GM18526 (cell line): ENCODE measurements around the gene NOL8.

Experiments used
- POLR2A ChIP-seq: IDR thresholded peaks from 3 replicates; pipeline ENCODE4 v1.6.1; 2011; ENCODE audit not compliant: insufficient read length; ENCODE audit errors: extremely low read depth

The NOL8 gene

GRCh38 chr9:92293452-92294296 lies 31.5 kb downstream of the NOL8 start, which contains the start of gene IARS1:
Gene IARS1, minus strand, starts transcription at chr9:92293697. Its CDS starts 4,278 bp downstream, at chr9:92289419.
- TF ChIP-seq POLR2A = peak; percentile 95

- TF ChIP-seq POLR2A = no peak
Measured at GRCh38 chr9:92293075-92293354, 32.1 kb downstream of the NOL8 start.

GRCh38 chr9:92292338-92293074 lies 32.6 kb downstream of the NOL8 start:
- no peak for TF ChIP-seq POLR2A

GRCh38 chr9:92291577-92291976 lies 33.6 kb downstream of the NOL8 start:
- TF ChIP-seq POLR2A = no peak

- no peak for TF ChIP-seq POLR2A
Measured at GRCh38 chr9:92290785-92291429, 34.2 kb downstream of the NOL8 start.

- TF ChIP-seq POLR2A = no peak
Measured at GRCh38 chr9:92289708-92290390, 35.3 kb downstream of the NOL8 start.

GRCh38 chr9:92279302-92279701 lies 45.8 kb downstream of the NOL8 start:
- TF ChIP-seq POLR2A = no peak

- TF ChIP-seq POLR2A = no peak
Measured at GRCh38 chr9:92278110-92278509, 47.0 kb downstream of the NOL8 start.

GRCh38 chr9:92276331-92277032 lies 48.7 kb downstream of the NOL8 start:
- no peak for TF ChIP-seq POLR2A

GRCh38 chr9:92275541-92275940 lies 49.6 kb downstream of the NOL8 start:
- no peak for TF ChIP-seq POLR2A

GRCh38 chr9:92270511-92270910 lies 54.6 kb downstream of the NOL8 start:
- TF ChIP-seq POLR2A = no peak

- TF ChIP-seq POLR2A = no peak
Measured at GRCh38 chr9:92266486-92266885, 58.7 kb downstream of the NOL8 start.

GRCh38 chr9:92265154-92265553 lies 60.0 kb downstream of the NOL8 start:
- TF ChIP-seq POLR2A = no peak

GRCh38 chr9:92263131-92263530 lies 62.0 kb downstream of the NOL8 start:
- TF ChIP-seq POLR2A = no peak

GRCh38 chr9:92257327-92257726 lies 67.8 kb downstream of the NOL8 start:
- TF ChIP-seq POLR2A = no peak
